ENCODE measurements around the gene TRAF2. TPM values are rescaled to one million over a fixed set of nuclear protein-coding genes. Genes with fewer than 3 reads are reported as not detected.
A peak's percentile ranks its signal among the peaks of the same experiment; 100 is the strongest.

Gene TRAF2
- total RNA-seq, 1 experiment from 2014 or later, result 29.2 TPM

DNA sequence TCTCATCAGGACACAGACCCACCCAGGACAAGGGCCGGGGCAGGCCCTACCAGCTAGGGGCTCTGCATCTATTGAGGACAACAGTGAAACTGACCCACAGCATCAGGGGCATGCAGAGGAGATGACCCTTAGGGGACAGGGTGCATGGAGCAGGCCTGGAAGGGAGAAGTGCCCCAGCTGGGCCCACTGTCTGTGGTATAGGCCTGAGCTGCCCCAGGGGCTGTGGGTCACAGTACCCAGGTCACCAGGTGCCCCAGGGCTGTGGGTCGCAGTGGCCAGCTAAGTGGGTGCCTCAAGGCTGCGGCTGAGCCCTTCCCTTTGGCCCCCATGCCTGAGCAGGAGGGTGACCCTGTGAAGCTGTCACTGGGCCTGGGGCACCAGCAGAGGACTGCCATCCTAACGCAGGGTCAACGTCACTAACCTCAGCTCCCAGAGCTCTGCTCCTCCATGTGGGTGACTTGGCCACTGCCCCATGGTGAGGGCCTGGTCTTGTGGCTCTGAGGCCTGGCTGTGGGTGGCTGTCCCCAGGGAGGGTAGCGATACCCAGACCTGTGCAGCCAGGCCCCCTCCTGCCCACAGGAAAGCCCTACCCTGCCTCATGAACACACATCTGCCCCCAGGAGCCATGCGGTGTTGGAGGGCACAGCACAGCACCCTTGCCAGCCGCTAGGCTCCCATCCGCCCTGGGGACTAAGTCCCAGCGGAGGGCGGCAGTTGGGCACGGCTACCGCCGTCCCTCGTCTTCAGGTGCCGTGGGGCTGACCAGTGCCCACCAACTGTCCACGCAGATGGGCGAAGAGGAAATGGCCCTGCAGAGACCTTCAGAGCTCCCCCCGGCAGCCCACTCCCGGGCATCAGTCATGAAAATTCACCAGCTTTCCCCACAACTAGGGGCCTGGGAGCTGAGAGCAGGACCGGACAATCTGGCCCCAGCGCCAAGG, 25.1 kb upstream of the TRAF2 start:
- H3K4me1 ChIP-seq (ENCODE audit: insufficient read depth, low read length, poor library complexity, severe bottlenecking), result no peaks in the 10 kb centered on the region
- no peak overlapping the region for H3K4me3 ChIP-seq (ENCODE audit: low read depth, low read length, poor library complexity, severe bottlenecking)
- TF ChIP-seq EZH2 (IDR thresholded peaks at IDR 0.05; ENCODE audit: borderline replicate concordance, low read depth, low read length, poor library complexity, severe bottlenecking), result no peak
- TF ChIP-seq, protein P1, sequence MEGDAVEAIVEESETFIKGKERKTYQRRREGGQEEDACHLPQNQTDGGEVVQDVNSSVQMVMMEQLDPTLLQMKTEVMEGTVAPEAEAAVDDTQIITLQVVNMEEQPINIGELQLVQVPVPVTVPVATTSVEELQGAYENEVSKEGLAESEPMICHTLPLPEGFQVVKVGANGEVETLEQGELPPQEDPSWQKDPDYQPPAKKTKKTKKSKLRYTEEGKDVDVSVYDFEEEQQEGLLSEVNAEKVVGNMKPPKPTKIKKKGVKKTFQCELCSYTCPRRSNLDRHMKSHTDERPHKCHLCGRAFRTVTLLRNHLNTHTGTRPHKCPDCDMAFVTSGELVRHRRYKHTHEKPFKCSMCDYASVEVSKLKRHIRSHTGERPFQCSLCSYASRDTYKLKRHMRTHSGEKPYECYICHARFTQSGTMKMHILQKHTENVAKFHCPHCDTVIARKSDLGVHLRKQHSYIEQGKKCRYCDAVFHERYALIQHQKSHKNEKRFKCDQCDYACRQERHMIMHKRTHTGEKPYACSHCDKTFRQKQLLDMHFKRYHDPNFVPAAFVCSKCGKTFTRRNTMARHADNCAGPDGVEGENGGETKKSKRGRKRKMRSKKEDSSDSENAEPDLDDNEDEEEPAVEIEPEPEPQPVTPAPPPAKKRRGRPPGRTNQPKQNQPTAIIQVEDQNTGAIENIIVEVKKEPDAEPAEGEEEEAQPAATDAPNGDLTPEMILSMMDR (conservative IDR thresholded peaks at IDR 0.05; ENCODE audit: low read depth, low read length), result no peak
- intact Hi-C loops (cut with micrococcal nuclease; ENCODE audit: unreplicated experiment), result no loop called here
- H3K27ac ChIP-seq (ENCODE audit: low read depth, low read length, poor library complexity, severe bottlenecking), result no peak overlapping the region
- no peaks in the 10 kb centered on the region for H3K9me3 ChIP-seq (ENCODE audit: low read depth, low read length, poor library complexity, severe bottlenecking)
- peaks cover 39% of the 10 kb centered on the region for H3K36me3 ChIP-seq (ENCODE audit: insufficient read depth, low read length, poor library complexity, severe bottlenecking)
- CTCF ChIA-PET, result no interaction called here
- POLR2A ChIA-PET (ENCODE audit: low non-redundant PET), result no interaction called here
- DNase-seq (ENCODE audit: low spot score), result no peak
- BruUV-seq (replicated peaks), result no TSS peak
- H3K27me3 ChIP-seq (replicated peaks; ENCODE audit: insufficient read depth, low read depth, low read length, poor library complexity), result no peaks in the 10 kb centered on the region

GRCh38 chr9:136861874-136862457, 24.4 kb upstream of the TRAF2 start:
- TF ChIP-seq EZH2 (IDR thresholded peaks at IDR 0.05; ENCODE audit: borderline replicate concordance, low read depth, low read length, poor library complexity, severe bottlenecking), result no peak
- TF ChIP-seq, protein P1 (conservative IDR thresholded peaks at IDR 0.05; ENCODE audit: low read depth, low read length), result no peak
- H3K4me1 ChIP-seq (ENCODE audit: insufficient read depth, low read length, poor library complexity, severe bottlenecking), result no peaks in the 10 kb centered on the region
- no peak overlapping the region for H3K27ac ChIP-seq (ENCODE audit: low read depth, low read length, poor library complexity, severe bottlenecking)
- BruUV-seq (replicated peaks), result TSS peak; percentile 52
- H3K27me3 ChIP-seq (replicated peaks; ENCODE audit: insufficient read depth, low read depth, low read length, poor library complexity), result no peaks in the 10 kb centered on the region
- no peaks in the 10 kb centered on the region for H3K9me3 ChIP-seq (ENCODE audit: low read depth, low read length, poor library complexity, severe bottlenecking)
- ChIA-PET CTCF (no interaction called here), POLR2A (ENCODE audit: low non-redundant PET) (no interaction called here)
- peaks cover 39% of the 10 kb centered on the region for H3K36me3 ChIP-seq (ENCODE audit: insufficient read depth, low read length, poor library complexity, severe bottlenecking)
- DNase-seq (ENCODE audit: low spot score), result no peak
- intact Hi-C loops (cut with micrococcal nuclease; ENCODE audit: unreplicated experiment), result no loop called here
- no peak overlapping the region for H3K4me3 ChIP-seq (ENCODE audit: low read depth, low read length, poor library complexity, severe bottlenecking)

DNA sequence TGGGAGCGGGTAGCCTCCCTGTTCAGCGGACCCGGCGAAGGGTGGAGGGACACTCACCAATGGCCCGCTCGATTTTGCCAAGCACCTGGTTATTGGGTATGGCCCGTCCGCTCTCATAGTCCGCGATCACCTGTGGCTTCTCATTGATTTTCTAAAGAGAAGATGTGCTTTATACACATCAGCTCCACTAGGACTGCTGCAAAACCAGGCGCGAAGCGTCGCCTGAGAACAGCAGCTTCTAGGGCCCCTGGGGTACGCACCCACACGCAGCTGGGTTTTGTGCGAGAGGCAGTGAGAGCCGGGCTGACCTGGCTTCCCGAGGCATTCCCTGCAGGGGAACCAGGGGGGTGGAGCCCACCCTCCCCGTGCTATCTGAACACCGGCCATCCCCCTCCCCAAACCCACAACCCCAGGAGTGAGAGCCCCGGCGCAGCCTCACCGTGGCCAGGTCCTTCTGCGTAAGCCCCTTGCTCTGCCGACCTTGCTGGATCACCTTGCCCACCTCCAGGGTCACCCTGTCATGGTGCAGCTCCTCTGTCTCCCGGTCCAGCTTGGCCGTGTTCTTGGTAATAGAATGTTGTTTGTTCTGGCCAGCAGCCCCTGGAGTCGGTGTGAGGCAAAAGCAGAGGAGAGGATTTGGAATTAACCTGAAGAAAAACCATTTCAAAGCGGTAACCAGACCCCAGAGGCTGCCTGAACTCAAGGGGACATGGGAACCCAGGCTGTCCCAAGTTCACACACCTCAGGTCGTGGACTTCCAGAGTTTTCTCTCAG, 23.3 kb upstream of the TRAF2 start:
- no TSS peak for BruUV-seq (replicated peaks)
- Histone ChIP-seq H3K4me1 (ENCODE audit: insufficient read depth, low read length, poor library complexity, severe bottlenecking) (no peaks in the 10 kb centered on the region), H3K9me3 (ENCODE audit: low read depth, low read length, poor library complexity, severe bottlenecking) (no peaks in the 10 kb centered on the region), H3K4me3 (ENCODE audit: low read depth, low read length, poor library complexity, severe bottlenecking) (no peak overlapping the region), H3K36me3 (ENCODE audit: insufficient read depth, low read length, poor library complexity, severe bottlenecking) (peaks cover 39% of the 10 kb centered on the region), H3K27ac (ENCODE audit: low read depth, low read length, poor library complexity, severe bottlenecking) (no peak overlapping the region), H3K27me3 (replicated peaks; ENCODE audit: insufficient read depth, low read depth, low read length, poor library complexity) (no peaks in the 10 kb centered on the region)
- ChIA-PET CTCF (no interaction called here), POLR2A (ENCODE audit: low non-redundant PET) (no interaction called here)
- DNase-seq (ENCODE audit: low spot score), result no peak
- intact Hi-C loops (cut with micrococcal nuclease; ENCODE audit: unreplicated experiment), result no loop called here
- TF ChIP-seq, protein P1 (conservative IDR thresholded peaks at IDR 0.05; ENCODE audit: low read depth, low read length), result no peak
- TF ChIP-seq EZH2 (IDR thresholded peaks at IDR 0.05; ENCODE audit: borderline replicate concordance, low read depth, low read length, poor library complexity, severe bottlenecking), result no peak
